ACC112 (cell line): Measurements from ENCODE around the gene OR2D3.
"Not testable (repeated sequence)": the region's sequence is repeated elsewhere in the genome, so short reads cannot be mapped to it uniquely, and the experiment has no call there.

ENCODE experiments used
- H2AFZ ChIP-seq: fragments of 200-600 bp; sonication (generic); one replicate; pipeline ENCODE4 v1.6.0; 2017; ENCODE audit warnings: antibody characterized with exemption, low read length; ENCODE audit not compliant: unreplicated experiment
- H3K27ac ChIP-seq: fragments of 200-600 bp; sonication (generic); 2 replicates; pipeline ENCODE4 v1.5.1; 2014; ENCODE audit warnings: low read depth, mild to moderate bottlenecking, antibody characterized with exemption, low read length, moderate library complexity
- H3K27me3 ChIP-seq: fragments of 200-600 bp; sonication (generic); 2 replicates; pipeline ENCODE4 v1.6.1; 2014; ENCODE audit warnings: mild to moderate bottlenecking, antibody characterized with exemption, low read length, moderate library complexity, mixed read lengths; ENCODE audit not compliant: insufficient read depth
- H3K36me3 ChIP-seq: fragments of 200-600 bp; sonication (generic); 2 replicates; pipeline ENCODE4 v1.6.1; 2016; ENCODE audit warnings: mild to moderate bottlenecking, antibody characterized with exemption, low read length, moderate library complexity, mixed read lengths; ENCODE audit not compliant: insufficient read depth
- H3K4me1 ChIP-seq: fragments of 200-600 bp; sonication (generic); one replicate; pipeline ENCODE4 v1.6.1; 2016; ENCODE audit warnings: low read length, mixed read lengths; ENCODE audit not compliant: insufficient read depth, unreplicated experiment, control insufficient read depth
- H3K4me3 ChIP-seq: fragments of 200-600 bp; sonication (generic); 2 replicates; pipeline ENCODE4 v1.5.1; 2014; ENCODE audit warnings: mild to moderate bottlenecking, low read depth, low read length
- H3K79me2 ChIP-seq: fragments of 200-600 bp; sonication (generic); one replicate; pipeline ENCODE4 v1.6.0; 2016; ENCODE audit warnings: low read length; ENCODE audit not compliant: control insufficient read depth, unreplicated experiment, insufficient read depth

The OR2D3 gene, protein sequence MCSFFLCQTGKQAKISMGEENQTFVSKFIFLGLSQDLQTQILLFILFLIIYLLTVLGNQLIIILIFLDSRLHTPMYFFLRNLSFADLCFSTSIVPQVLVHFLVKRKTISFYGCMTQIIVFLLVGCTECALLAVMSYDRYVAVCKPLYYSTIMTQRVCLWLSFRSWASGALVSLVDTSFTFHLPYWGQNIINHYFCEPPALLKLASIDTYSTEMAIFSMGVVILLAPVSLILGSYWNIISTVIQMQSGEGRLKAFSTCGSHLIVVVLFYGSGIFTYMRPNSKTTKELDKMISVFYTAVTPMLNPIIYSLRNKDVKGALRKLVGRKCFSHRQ

DNA sequence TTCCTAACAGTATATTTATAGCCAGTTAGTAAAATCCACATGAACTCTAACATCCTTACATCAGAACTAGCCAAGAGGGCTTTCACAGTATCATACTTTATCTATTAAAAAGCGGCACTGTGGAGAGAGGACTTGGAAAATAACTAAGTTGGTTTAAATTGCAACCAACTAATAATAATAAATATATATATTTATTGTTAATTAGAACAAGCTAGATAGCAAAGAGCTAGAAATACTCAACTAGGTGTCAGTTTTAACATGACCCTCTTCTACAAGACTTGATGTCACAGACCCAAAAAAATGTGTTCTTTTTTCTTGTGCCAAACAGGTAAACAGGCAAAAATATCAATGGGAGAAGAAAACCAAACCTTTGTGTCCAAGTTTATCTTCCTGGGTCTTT, at the start of gene OR2D3:
TSS of gene OR2D3 (plus strand) at position 301 of the 400 bp plus-strand sequence. CDS start at position 301, 0 bp downstream.
- H3K79me2 ChIP-seq, result no peaks in the 10 kb centered on the region
- H3K36me3 ChIP-seq, result no peaks in the 10 kb centered on the region
- peaks cover 4% of the 10 kb centered on the region for H3K4me1 ChIP-seq
- H3K4me3 ChIP-seq, result no peak within 1 kb of the TSS
- no peaks in the 10 kb centered on the region for H3K27me3 ChIP-seq
- no peak within 1 kb of the TSS for H2AFZ ChIP-seq
- no peak within 1 kb of the TSS for H3K27ac ChIP-seq

DNA sequence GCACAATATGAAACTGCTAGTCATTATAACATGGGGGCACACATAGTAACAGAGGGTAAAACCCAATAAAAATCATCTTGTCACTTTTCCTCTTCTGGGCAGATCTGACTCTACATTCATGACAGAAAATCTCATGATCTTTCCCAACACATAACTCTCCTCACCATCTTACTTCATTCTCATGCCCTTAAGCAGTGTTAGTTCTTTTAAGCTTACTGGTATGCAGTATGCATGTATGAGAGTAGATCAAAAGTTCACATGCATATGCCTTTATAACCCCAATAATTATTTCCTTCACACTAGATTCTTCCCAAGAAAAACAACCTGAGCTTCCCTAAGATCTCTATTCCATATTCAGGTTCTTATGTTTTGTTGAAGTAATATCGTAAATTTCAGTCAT, 49.5 kb upstream of the OR2D3 start:
- H3K79me2 ChIP-seq, result no peaks in the 10 kb centered on the region
- H3K36me3 ChIP-seq, result no peaks in the 10 kb centered on the region
- no peak overlapping the region for H2AFZ ChIP-seq
- no peak overlapping the region for H3K27ac ChIP-seq
- peaks cover 5% of the 10 kb centered on the region; the same call in 1 of the 2 replicates for H3K27me3 ChIP-seq
- no peaks in the 10 kb centered on the region for H3K4me1 ChIP-seq
- H3K4me3 ChIP-seq, result no peak overlapping the region

DNA sequence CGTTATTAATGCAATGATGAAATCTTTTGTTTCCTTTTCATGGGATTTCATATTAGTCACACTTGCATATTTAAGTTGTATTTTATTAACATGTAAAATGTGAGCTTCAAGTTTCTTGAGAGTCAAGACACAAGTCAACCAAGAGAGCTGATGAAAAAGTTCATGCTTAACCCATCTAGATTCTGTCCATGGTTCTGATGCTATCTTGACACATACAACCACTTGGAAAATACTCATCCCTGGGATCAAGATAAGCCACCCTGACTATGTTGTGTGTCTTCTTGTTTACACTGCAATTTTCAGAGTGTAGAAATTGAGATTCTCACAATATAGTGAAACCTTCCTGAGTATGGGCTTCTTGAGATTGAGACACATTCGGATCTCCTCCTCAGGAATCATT, 45.0 kb upstream of the OR2D3 start:
- Histone ChIP-seq H3K27me3 (peaks cover 5% of the 10 kb centered on the region; the same call in 1 of the 2 replicates), H2AFZ (no peak overlapping the region), H3K36me3 (no peaks in the 10 kb centered on the region), H3K4me3 (no peak overlapping the region), H3K4me1 (no peaks in the 10 kb centered on the region), H3K79me2 (no peaks in the 10 kb centered on the region), H3K27ac (no peak overlapping the region)

GRCh38 chr11:6876325-6876724, 44.5 kb upstream of the OR2D3 start, which contains the start of gene OR10A4:
TSS of gene OR10A4 (plus strand) at chr11:6876625. CDS start at chr11:6876648, 23 bp downstream.
- Histone ChIP-seq H3K27ac (no peak within 1 kb of the TSS), H3K4me1 (no peaks in the 10 kb centered on the region), H3K27me3 (peaks cover 5% of the 10 kb centered on the region; the same call in 1 of the 2 replicates), H3K36me3 (no peaks in the 10 kb centered on the region), H3K79me2 (no peaks in the 10 kb centered on the region), H3K4me3 (no peak within 1 kb of the TSS), H2AFZ (no peak within 1 kb of the TSS)

GRCh38 chr11:6876914-6877313, 43.9 kb upstream of the OR2D3 start:
- Histone ChIP-seq H2AFZ (no peak overlapping the region), H3K4me3 (no peak overlapping the region), H3K27ac (no peak overlapping the region), H3K79me2 (no peaks in the 10 kb centered on the region), H3K36me3 (no peaks in the 10 kb centered on the region), H3K27me3 (peaks cover 5% of the 10 kb centered on the region; the same call in 1 of the 2 replicates), H3K4me1 (no peaks in the 10 kb centered on the region)

GRCh38 chr11:6882751-6883150, 38.1 kb upstream of the OR2D3 start:
- Histone ChIP-seq H3K27me3 (peaks cover 18% of the 10 kb centered on the region), H3K79me2 (no peaks in the 10 kb centered on the region), H3K4me3 (no peak overlapping the region), H3K27ac (no peak overlapping the region), H3K36me3 (no peaks in the 10 kb centered on the region), H3K4me1 (no peaks in the 10 kb centered on the region), H2AFZ (no peak overlapping the region)

DNA sequence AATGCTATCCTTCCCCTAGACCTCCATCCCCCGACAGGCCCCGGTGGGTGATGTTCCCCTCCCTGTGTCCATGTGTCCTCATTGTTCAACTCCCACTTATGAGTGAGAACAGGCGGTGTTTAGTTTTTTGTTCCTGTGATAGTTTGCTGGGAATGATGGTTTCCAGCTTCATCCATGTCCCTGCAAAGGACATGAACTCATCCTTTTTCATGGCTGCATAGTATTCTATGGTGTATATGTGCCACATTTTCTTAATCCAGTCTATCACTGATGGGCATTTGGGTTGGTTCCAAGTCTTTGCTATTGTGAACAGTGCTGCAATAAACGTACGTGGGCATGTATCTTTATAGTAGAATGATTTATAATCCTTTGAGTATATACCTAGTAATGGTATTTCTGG, 33.1 kb upstream of the OR2D3 start:
- H2AFZ ChIP-seq, H3K36me3 ChIP-seq, H3K4me3 ChIP-seq, H3K4me1 ChIP-seq, H3K27ac ChIP-seq, H3K79me2 ChIP-seq: not testable (repeated sequence)
- peaks cover 18% of the 10 kb centered on the region for H3K27me3 ChIP-seq

GRCh38 chr11:6888830-6889229, 32.0 kb upstream of the OR2D3 start:
- H3K79me2 ChIP-seq, result no peaks in the 10 kb centered on the region
- H2AFZ ChIP-seq, result no peak overlapping the region
- no peaks in the 10 kb centered on the region for H3K36me3 ChIP-seq
- H3K27me3 ChIP-seq, result peaks cover 15% of the 10 kb centered on the region
- no peaks in the 10 kb centered on the region for H3K4me1 ChIP-seq
- H3K27ac ChIP-seq, result no peak overlapping the region
- H3K4me3 ChIP-seq, result no peak overlapping the region

DNA sequence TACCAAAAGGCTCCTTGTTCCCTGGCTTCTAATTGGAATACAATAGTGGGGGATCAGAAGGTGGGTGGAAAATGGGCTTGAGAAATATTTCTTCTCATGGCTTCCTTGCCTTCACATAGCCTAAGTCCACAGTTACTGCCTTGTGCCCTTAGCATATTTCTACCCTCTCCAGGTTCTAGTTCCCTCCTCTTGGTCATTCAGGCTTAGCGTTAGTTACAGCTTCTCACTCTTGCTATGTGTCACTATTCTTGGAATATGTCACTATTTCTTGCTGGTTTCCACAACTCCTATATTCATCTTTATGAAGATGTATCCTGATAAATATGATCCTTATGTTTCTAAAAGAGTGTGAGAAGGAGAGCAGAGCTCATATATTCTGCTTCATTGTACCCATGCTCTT, 31.0 kb upstream of the OR2D3 start:
- H3K79me2 ChIP-seq, result no peaks in the 10 kb centered on the region
- H3K27ac ChIP-seq, result no peak overlapping the region
- no peak overlapping the region for H3K4me3 ChIP-seq
- no peak overlapping the region for H2AFZ ChIP-seq
- no peaks in the 10 kb centered on the region for H3K36me3 ChIP-seq
- H3K27me3 ChIP-seq, result 0 out of 2 replicates have a peak, but pooled peaks cover 7% of the 10 kb centered on the region
- no peaks in the 10 kb centered on the region for H3K4me1 ChIP-seq

GRCh38 chr11:6892400-6892799, 28.4 kb upstream of the OR2D3 start, which contains the start of gene OR2D2:
TSS of gene OR2D2 (minus strand) at chr11:6892500. CDS start at chr11:6892500, 0 bp downstream.
- H3K79me2 ChIP-seq, result no peaks in the 10 kb centered on the region
- no peak within 1 kb of the TSS for H3K4me3 ChIP-seq
- no peak within 1 kb of the TSS for H3K27ac ChIP-seq
- no peak within 1 kb of the TSS for H2AFZ ChIP-seq
- H3K36me3 ChIP-seq, result no peaks in the 10 kb centered on the region
- H3K27me3 ChIP-seq, result peaks cover 4% of the 10 kb centered on the region
- H3K4me1 ChIP-seq, result no peaks in the 10 kb centered on the region

- H2AFZ ChIP-seq, result no peak overlapping the region
- H3K4me1 ChIP-seq, result no peaks in the 10 kb centered on the region
- no peak overlapping the region for H3K27ac ChIP-seq
- H3K79me2 ChIP-seq, result no peaks in the 10 kb centered on the region
- H3K4me3 ChIP-seq, result no peak overlapping the region
- H3K27me3 ChIP-seq, result peaks cover 4% of the 10 kb centered on the region
- no peaks in the 10 kb centered on the region for H3K36me3 ChIP-seq
These were observed 26.7 kb upstream of the OR2D3 start for GRCh38 chr11:6894097-6894496.
